SK-N-DZ (cell line): ENCODE data around the gene TSPAN4. TPM values are rescaled to one million over a fixed set of nuclear protein-coding genes. Genes with fewer than 3 reads are reported as not detected.

Experiments
- DNase-seq: peaks from one replicate; pipeline ENCODE4 v3.0.0-alpha.2; 2015; ENCODE audit warnings: low spot score
- polyA plus RNA-seq, 2 experiments: library from polyadenylated mRNA; depleted of rRNA; stranded (reverse); fragments of >200 nt; gene quantifications; 2 replicates each; pipeline ENCODE4 v1.2.3, GENCODE V29; 2014

TSPAN4 gene, protein sequence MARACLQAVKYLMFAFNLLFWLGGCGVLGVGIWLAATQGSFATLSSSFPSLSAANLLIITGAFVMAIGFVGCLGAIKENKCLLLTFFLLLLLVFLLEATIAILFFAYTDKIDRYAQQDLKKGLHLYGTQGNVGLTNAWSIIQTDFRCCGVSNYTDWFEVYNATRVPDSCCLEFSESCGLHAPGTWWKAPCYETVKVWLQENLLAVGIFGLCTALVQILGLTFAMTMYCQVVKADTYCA
- 93.8 and 122 TPM in 2 replicates for polyA plus RNA-seq (2014; cell fraction: cytosol; rRNA removed)
- polyA plus RNA-seq (2014; cell fraction: nucleus; rRNA removed) = 185 and 239 TPM in 2 replicates

- DNase-seq = peak; percentile 87
Observed at GRCh38 chr11:842370-843002, at the start of gene TSPAN4, which contains the start of gene POLR2L. TSS of gene TSPAN4 (plus strand) at chr11:842852. CDS start at chr11:850305, 7,453 bp downstream. TSS of gene POLR2L (minus strand) at chr11:842529. CDS start at chr11:842508, 21 bp downstream.

DNA sequence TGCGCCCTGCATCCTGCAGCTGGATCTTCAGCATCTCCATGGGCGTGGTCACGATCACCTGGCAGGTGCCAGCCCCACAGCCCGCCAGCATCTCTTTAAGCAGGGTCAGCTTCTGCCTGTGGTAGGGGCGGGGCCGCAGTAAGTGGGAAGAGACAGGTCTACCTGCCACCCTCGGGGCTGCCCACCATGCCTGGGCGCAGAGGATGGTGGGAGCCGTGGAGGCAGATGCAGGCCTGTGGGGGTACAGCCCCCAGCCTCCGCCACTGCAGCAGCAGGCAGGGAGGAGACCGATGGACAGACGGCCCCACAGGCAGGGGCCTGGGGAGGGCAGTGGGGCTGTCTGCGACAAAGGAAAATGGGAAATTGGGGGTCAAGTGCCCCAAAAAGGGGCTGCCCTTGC, 49.8 kb upstream of the TSPAN4 start:
- DNase-seq = no peak

GRCh38 chr11:793556-793955, 49.1 kb upstream of the TSPAN4 start:
- DNase-seq = no peak

DNA sequence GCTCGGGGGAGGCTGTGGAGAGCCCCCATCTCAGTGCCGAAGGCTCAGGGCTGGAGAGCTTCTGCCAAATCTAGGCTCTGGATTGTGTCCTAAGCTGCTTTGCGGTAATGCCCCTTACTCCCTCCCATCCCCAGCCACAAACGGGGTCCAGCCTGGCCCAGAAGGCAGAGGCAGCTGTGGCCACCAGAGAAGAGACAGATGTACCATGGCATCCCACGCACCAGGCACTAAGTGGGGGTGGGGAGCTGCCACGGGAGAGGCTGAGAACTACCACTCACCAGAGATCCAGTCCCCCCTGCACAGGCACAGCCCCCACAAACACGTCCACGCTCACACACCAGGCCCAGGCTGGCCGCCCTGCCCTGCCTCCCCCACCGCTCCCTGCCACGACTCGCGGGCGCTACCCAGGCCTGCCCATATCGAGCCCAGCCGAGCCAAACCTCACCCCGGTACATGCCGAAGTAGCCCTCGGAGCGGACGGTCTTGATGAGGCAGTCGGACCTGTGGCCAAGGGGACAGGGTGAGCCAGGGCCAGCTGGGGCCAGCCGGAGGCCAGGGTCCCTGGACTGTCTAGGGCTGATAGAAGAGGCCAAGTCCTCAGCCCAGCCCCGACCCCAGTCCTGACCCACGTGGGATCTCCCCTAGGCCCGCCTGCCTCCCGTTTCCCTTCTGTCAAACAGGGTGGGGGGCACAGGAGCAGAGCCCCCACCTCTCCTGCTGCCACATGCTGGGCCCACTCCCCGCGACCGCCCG, 48.5 kb upstream of the TSPAN4 start:
- no peak for DNase-seq

- no peak for DNase-seq
Observed at GRCh38 chr11:794766-795633, 47.7 kb upstream of the TSPAN4 start.

DNA sequence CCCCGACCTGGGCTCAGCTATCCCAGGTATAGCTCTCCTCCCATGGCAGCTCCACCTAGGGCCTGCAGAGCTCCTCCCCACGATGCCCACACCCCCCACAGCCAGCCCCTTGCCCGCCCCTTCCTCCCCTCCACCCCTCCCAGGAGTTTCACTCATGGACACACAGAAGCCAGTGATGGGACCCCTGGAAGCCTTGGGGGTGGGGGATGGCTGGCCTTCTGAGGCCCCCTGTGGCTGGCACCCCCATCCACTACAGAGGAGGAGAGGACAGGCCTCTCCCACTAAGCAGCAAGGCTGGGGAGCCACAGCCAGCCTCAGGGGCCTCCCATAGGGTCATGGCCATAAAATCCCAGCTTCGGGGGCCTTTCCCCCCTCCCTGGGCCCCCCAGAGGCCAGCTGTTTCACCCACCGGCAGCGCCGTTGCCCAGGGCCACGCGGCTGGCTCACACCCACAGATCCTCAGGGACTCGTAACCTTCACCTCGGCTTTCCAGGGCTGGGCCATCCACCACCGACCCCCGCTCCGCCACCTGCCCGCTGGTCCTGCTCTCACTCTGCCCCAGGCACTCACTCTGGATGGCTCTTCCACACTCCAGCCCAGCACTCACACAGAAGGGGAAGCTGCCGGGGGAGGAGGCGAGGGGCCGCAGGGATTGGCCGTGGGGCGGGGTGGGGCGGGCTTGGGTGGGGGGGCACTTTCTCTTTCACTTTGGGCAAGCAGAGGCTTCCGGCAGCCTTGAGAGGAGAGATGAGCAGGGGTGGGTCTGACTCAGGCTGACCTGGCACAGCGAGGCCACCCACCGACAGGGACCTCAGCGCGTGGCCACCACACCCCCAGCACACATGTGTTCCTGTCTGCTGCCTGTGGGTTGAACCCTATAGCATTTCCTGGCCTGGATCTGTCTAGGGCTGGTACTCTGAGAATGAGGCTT, 46.8 kb upstream of the TSPAN4 start:
- peak; percentile 70 for DNase-seq

- no peak for DNase-seq
Observed at GRCh38 chr11:796565-797295, 45.9 kb upstream of the TSPAN4 start.

DNA sequence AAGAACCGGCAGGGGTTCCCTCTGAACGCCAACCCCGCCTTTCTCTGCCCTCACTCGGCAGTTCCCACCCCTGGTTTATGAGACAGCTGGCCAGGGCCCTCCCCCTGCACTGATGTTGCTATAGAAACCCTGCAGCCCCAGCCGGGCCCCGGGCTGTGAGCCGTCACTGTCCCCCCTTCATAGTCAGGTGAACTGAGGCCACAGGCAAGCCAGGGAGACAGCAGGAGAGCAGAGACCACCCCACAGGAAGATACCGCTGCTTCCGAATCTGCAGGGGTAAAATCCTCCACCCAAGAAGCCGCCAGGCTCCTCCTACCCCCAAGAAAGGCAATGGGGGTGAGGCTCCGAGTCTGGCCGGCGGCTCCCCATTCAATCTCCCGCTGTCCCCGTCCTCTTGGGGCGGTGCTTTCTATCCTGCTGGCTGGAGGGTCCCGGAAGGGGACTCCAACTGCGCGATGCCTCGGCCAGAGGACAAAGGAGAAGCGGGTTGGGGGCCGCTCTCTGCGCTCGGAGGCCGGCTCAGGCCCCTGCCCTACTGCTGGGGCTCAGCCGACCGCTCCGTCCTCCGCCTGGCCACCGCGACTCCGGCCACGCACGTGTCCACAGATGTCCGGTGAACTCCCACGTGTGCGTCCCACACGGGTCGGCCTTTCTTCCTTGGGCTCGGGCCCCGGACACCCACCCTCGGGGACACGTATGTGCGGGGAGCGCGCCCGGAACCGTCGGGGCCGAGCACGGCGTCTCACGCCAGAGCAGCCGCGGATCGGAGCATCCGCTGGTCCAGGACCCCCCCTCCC, 45.2 kb upstream of the TSPAN4 start:
- DNase-seq = peak; percentile 82

DNA sequence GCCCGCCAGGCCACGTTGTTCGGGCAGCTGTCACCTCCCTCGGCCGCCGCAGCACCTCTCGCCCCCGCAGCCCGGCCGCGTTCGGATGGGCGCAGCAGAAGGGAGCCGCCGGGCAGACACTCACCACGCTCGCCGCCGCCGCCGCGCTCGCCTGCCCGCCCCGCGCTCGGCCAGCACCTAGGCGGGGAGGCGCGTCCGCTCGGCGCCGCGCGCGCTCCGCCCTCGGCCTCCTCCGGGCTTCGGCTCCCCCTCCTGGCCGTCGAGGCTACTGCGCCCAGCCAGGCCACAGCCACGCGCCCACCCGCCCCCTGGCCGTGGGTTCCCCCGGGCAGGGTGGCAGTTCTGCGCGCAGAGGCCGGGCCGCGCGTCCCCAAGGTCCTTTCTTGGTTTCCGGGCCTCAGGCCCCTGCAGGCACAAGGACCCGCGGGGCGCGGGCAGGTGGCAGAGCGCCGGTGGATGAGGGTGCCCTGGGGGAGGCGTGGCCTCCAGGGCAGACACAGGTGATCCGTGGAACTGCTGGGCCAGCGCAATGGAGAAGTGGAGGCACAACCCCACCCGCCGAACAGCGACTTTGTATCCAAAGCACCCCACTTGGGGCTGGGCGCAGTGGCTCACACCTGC, 44.4 kb upstream of the TSPAN4 start, which contains the start of gene SLC25A22:
SLC25A22 (minus strand) TSS at position 189 of the 621 bp plus-strand sequence. CDS start 3,275 bp downstream, outside the sequence.
- DNase-seq = peak; percentile 79

GRCh38 chr11:799641-800316, 42.9 kb upstream of the TSPAN4 start:
- no peak for DNase-seq

DNA sequence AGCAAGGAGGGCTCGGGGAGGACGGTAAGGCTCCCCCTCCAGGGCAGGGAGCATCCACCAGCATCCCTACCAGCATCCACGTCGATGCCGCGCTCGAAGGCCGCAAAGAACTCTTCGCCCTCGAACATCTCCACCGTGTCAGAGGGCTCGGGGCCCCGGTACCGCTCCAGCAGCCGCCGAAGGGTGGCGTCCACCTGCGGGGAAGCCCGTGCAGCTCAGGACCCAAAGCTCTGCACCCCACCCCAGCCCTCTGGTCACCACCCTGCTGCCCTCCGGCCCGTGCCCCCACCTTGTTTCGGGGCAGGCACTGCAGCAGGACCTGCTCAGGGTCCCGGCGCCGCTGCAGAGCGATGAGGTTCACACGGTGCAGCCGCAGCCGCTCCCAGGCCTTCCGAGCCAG, 42.2 kb upstream of the TSPAN4 start:
- DNase-seq = no peak

GRCh38 chr11:801097-801780, 41.4 kb upstream of the TSPAN4 start:
- no peak for DNase-seq

GRCh38 chr11:802018-802617, 40.5 kb upstream of the TSPAN4 start:
- no peak for DNase-seq

GRCh38 chr11:802693-803466, 39.8 kb upstream of the TSPAN4 start:
- DNase-seq = no peak

- DNase-seq = no peak
Observed at GRCh38 chr11:803467-803742, 39.2 kb upstream of the TSPAN4 start.
